ENCODE data around the gene ZFX. TPM values are rescaled to one million over a fixed set of nuclear protein-coding genes. Genes with fewer than 3 reads are reported as not detected.

ZFX gene
- total and polyA plus RNA-seq, 9 donors, result 16.1 to 87.8 (median 80.8) TPM

DNA sequence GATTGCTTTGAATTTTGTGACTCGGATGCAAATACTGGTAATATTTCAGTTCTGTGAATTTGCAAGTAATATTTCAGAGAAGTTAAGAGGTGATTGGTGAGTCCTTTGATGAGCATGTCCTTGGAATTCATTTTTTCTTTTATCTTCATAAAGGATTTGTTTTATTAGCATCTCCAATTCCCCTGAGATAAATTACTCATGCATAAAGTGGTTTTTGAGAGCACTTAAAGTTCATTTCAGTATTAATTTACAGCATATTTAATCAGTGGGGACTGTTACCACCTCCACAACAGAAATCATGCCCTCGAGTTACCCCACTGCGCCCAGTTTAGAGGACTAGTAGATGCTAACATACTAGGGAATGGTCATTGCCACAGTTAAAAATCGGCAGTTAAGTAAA lies 65.0 kb downstream of the ZFX start:
- Histone ChIP-seq H3K9me3 (no peaks in the 10 kb centered on the region), H3K4me3 (no peak overlapping the region), H3K4me1 (ENCODE audit: insufficient read depth) (no peaks in the 10 kb centered on the region), H3K36me3 (no peaks in the 10 kb centered on the region), H3K27ac (no peak overlapping the region), H3K27me3 (no peaks in the 10 kb centered on the region)
- DNase-seq, result no peak
- TF ChIP-seq POLR2A (IDR thresholded peaks at IDR 0.05) (no peak), EP300 (IDR thresholded peaks at IDR 0.05) (no peak)
- TF ChIP-seq, protein P1, sequence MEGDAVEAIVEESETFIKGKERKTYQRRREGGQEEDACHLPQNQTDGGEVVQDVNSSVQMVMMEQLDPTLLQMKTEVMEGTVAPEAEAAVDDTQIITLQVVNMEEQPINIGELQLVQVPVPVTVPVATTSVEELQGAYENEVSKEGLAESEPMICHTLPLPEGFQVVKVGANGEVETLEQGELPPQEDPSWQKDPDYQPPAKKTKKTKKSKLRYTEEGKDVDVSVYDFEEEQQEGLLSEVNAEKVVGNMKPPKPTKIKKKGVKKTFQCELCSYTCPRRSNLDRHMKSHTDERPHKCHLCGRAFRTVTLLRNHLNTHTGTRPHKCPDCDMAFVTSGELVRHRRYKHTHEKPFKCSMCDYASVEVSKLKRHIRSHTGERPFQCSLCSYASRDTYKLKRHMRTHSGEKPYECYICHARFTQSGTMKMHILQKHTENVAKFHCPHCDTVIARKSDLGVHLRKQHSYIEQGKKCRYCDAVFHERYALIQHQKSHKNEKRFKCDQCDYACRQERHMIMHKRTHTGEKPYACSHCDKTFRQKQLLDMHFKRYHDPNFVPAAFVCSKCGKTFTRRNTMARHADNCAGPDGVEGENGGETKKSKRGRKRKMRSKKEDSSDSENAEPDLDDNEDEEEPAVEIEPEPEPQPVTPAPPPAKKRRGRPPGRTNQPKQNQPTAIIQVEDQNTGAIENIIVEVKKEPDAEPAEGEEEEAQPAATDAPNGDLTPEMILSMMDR (IDR thresholded peaks at IDR 0.05), result no peak
- intact Hi-C loops (cut with DNase I), result no loop called here
- WGBS, 3 donors, result 92 to 96% (median 93%) methylated on average over 4 of the region's 4 CpGs

DNA sequence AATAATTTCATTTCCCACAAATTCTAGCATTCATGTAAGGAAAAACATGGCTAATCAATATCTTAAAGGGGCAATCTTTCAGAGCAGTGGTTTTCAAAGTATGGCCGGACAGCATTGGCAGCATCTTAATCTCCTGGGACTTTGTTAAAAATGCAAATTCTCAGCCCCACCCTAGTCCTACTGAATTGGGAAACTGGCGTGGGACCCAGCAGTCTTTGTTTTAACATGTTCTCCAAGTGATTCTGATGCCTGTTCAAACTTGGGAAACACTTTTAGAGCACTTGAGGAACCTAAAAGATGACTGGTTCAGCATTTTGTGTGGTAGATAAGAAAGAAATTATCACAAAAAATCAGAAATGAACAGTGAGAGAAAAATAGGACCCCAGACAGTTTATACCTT lies 65.7 kb downstream of the ZFX start:
- 89 to 93% (median 92%) methylated on average over 2 of the region's 2 CpGs for WGBS, 3 donors
- Histone ChIP-seq H3K9me3 (no peaks in the 10 kb centered on the region), H3K27ac (no peak overlapping the region), H3K4me1 (ENCODE audit: insufficient read depth) (no peaks in the 10 kb centered on the region), H3K36me3 (no peaks in the 10 kb centered on the region), H3K27me3 (no peaks in the 10 kb centered on the region), H3K4me3 (no peak overlapping the region)
- TF ChIP-seq EP300 (IDR thresholded peaks at IDR 0.05) (no peak), POLR2A (IDR thresholded peaks at IDR 0.05) (no peak)
- TF ChIP-seq, protein P1 (IDR thresholded peaks at IDR 0.05), result no peak
- no peak for DNase-seq
- intact Hi-C loops (cut with DNase I), result no loop called here

DNA sequence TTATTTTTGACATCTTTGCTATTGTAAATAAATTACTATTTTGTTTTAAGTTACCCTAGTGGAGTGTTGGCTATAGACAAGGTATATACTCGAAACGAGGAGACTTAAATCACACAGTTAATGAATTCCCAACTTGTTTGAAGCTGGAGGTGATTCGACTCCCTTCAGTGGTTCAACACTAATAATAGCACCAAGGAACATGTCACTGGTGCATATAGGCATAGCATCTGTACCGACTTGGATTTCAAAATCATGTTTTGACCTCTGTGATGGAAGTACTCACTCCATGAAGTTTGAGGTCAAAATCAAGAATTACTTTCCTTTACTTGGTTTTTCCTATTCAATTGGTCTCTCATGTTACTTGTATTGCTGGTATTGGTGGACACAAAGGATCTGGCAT lies 66.5 kb downstream of the ZFX start:
- no peaks in the 10 kb centered on the region for H3K36me3 ChIP-seq
- H3K27me3 ChIP-seq, result no peaks in the 10 kb centered on the region
- H3K4me1 ChIP-seq (ENCODE audit: insufficient read depth), result no peaks in the 10 kb centered on the region
- DNase-seq, result no peak
- WGBS, 3 donors, result 94 to 96% (median 94%) methylated on average over 4 of the region's 4 CpGs
- H3K4me3 ChIP-seq, result no peak overlapping the region
- H3K27ac ChIP-seq, result no peak overlapping the region
- H3K9me3 ChIP-seq, result no peaks in the 10 kb centered on the region
- TF ChIP-seq POLR2A (IDR thresholded peaks at IDR 0.05), result no peak
- TF ChIP-seq EP300 (IDR thresholded peaks at IDR 0.05), result no peak
- TF ChIP-seq, protein P1 (IDR thresholded peaks at IDR 0.05), result no peak
- intact Hi-C loops (cut with DNase I), result no loop called here

DNA sequence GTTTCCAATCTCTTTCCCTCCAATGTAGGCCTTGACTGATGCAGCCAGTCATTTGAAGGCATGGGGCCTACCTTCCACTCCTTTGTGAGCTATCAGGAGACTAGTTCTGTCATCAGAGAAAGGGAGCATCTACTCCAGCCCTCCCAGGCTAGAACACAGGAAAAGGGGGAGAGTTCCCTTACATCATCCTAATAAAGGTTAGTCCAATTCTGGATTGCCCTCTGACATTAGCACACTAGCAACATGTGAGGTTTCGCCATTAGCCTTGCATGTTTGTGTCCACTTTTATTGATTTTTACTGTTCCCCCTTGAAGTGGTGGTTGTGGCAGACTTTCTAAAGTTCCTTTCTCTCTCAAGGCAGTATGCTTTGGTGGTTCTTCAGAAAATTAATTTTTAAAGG lies 67.3 kb downstream of the ZFX start:
- no peak overlapping the region for H3K27ac ChIP-seq
- intact Hi-C loops (cut with DNase I), result no loop called here
- H3K36me3 ChIP-seq, result no peaks in the 10 kb centered on the region
- DNase-seq, result no peak
- no peak overlapping the region for H3K4me3 ChIP-seq
- WGBS, 3 donors, result 92 to 100% (median 93%) methylated on average over 1 of the region's 1 CpG
- TF ChIP-seq EP300 (IDR thresholded peaks at IDR 0.05) (no peak), POLR2A (IDR thresholded peaks at IDR 0.05) (no peak)
- TF ChIP-seq, protein P1 (IDR thresholded peaks at IDR 0.05), result no peak
- H3K4me1 ChIP-seq (ENCODE audit: insufficient read depth), result no peaks in the 10 kb centered on the region
- H3K9me3 ChIP-seq, result no peaks in the 10 kb centered on the region
- H3K27me3 ChIP-seq, result no peaks in the 10 kb centered on the region

DNA sequence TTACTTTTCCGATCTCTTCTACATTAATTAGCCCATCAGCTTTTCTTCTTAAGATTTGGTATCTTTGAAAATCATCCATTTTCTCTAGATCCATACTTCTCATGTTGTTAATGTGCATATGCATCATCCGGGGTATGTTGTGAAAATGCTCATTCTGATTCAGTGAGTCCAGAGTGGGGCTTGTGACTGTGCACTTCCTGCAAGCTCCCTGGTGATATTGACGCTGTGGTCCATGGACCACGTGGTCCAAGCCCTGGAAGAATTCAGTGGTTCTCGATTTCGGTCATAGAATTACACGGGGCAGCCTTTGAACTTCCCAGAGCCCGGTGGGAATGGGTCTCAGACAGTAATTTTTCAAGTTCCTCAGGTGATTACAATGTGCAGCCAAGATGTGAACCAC lies 69.8 kb downstream of the ZFX start:
- Histone ChIP-seq H3K27ac (no peak overlapping the region), H3K9me3 (no peaks in the 10 kb centered on the region), H3K4me3 (no peak overlapping the region), H3K27me3 (no peaks in the 10 kb centered on the region), H3K4me1 (ENCODE audit: insufficient read depth) (no peaks in the 10 kb centered on the region), H3K36me3 (no peaks in the 10 kb centered on the region)
- DNase-seq, result no peak
- TF ChIP-seq EP300 (IDR thresholded peaks at IDR 0.05) (no peak), POLR2A (IDR thresholded peaks at IDR 0.05) (no peak)
- TF ChIP-seq, protein P1 (IDR thresholded peaks at IDR 0.05), result no peak
- WGBS, 3 donors, result 80 to 86% (median 85%) methylated on average over 8 of the region's 8 CpGs
- intact Hi-C loops (cut with DNase I), result no loop called here

Data from ovary (tissue), 9 donors.